ENCODE measurements around the gene BPIFB3.

The BPIFB3 gene

DNA sequence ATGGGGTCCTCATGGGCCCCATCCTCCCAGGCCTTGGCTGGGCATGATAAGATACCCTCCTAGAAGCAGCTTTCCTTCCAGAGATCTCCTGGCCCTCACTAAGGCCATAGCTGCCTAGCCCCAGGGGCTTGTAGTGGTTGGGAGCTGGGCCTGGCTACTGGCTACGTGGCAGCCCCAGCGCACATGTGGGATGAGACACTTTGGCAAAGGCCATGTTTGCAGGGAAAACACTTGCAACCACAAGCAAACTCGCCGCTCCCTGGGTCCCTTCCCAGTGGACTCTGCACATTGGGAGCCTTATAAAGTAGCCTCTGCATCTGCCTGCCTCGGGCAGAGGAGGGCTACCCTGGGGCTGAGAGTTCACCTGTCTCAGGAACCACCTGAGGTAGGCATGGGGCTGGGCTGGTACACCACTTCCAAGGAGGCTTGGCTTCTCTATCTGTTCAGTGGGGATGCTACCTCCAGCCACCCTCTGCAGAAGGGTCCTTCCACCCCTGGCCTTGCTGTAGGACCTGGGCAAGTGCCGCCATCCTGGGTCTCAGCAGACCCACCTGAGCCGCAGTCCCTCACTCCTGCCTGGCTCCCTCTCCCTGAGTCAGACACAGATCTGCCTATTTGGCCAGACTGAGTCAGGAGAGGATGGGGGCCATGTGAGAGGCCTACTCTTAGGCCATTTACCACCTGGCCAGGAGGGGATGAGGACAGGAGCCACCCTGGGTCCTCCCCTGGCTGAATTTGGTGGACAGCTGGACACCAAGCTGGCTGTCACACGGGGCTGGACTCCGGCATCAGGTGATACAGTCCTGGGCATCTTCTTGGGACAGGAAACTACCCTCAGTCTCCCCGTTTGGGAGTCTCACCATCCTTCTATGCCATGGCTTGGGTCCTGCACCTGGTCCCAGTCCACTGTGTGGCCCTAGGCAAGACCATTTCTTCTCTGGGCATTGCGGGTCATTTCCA, 46.0 kb upstream of the BPIFB3 start, which contains the start of gene BPIFB2:
Gene BPIFB2 (plus strand): TSS at position 329 of the 960 bp plus-strand sequence. CDS start 871 bp downstream, outside the sequence.
- no peak for FAIRE-seq
- TF ChIP-seq, protein P1, sequence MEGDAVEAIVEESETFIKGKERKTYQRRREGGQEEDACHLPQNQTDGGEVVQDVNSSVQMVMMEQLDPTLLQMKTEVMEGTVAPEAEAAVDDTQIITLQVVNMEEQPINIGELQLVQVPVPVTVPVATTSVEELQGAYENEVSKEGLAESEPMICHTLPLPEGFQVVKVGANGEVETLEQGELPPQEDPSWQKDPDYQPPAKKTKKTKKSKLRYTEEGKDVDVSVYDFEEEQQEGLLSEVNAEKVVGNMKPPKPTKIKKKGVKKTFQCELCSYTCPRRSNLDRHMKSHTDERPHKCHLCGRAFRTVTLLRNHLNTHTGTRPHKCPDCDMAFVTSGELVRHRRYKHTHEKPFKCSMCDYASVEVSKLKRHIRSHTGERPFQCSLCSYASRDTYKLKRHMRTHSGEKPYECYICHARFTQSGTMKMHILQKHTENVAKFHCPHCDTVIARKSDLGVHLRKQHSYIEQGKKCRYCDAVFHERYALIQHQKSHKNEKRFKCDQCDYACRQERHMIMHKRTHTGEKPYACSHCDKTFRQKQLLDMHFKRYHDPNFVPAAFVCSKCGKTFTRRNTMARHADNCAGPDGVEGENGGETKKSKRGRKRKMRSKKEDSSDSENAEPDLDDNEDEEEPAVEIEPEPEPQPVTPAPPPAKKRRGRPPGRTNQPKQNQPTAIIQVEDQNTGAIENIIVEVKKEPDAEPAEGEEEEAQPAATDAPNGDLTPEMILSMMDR (IDR thresholded peaks at IDR 0.05; ENCODE audit: insufficient read depth, missing control alignments), result no peak

DNA sequence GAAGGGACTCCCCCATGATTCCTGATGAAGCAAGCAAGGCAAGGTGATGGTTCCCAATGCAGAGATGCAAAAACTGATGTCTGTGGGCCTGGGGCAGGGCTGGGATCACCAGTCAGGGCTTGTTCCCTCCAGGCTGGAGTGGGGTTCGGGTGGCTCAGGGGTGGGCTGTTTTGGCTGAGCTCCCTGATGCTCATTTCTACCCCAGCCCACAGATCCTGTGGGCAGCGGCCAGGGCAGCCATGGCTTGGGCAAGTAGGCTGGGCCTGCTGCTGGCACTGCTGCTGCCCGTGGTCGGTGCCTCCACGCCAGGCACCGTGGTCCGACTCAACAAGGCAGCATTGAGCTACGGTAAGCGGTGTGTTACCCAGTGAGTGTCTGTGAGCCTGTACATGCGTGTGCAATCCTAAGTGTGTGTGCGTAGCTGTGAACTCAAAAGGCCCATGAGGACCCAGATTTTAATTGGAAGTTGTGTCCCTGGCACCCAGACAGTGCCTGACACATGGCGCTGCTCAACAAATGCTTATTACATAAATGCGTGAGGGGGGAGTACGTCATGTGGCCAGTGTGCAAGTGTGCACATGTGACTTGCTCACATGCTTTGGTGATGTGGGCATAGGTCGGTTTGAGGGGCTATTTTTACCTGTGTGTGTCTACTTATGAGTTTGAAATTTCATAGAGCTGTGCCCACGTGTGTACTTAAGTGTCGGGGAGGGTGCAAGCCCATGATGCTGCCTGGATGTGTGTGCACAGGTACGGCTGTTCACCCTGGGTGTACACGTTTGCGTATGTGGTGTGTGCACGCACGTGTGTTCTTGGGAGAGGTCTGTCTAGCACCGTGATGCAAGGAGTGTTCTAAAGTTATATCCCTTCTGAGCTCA, 45.1 kb upstream of the BPIFB3 start:
- DNase-seq (ENCODE audit: insufficient read length, low spot score), result no peak
- TF ChIP-seq, protein P1 (IDR thresholded peaks at IDR 0.05; ENCODE audit: insufficient read depth, missing control alignments), result no peak
- no peak for FAIRE-seq

More for the DNA sequence above, 46.0 kb upstream of the BPIFB3 start, which contains the start of gene BPIFB2:
- no peak for DNase-seq (ENCODE audit: insufficient read length, low spot score)

DNA sequence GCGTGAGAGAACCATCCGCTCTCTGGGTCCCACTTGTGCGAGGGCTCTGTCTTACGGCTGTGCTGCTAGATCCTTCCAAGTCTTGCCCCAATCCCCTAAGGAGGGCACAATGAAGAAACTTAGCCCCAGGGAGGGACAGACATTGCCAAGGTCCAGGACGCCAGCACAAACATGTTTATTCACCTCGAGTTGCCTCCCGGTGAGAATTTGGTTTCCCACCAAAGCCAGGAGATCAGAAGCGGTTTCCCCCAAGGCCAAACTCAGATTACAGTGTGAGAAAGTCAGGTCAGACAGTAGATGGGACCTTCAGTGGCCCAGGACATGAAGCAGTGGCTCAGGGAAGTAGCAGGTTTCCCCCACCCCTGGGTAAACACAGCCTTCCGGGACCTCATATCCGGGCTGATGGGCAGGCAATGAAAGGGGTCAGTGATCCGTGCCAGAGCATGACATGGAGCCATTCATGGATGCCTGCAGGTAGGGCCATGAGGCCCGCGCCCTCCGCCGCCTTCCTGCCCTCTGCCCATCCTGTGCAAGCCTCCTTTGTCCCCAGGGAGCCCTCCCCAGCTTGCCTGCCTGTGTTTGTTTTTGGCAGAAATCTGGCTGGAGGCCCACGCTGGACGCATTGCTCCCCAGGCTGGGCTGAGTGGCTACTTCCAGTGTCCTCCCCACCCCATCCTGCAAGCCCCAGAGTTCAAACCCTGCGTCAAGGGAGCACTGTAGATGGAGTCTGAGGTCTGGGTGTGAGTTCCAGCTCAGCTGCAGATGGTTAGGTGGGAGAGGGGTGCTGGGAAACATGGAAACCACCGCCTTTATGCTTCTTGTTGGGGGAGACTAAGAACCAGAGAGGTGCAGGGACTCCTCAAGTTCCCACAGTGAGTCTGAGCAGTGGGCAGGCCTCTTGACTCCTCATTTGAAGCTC, 44.2 kb upstream of the BPIFB3 start:
- TF ChIP-seq, protein P1 (IDR thresholded peaks at IDR 0.05; ENCODE audit: insufficient read depth, missing control alignments), result no peak
- DNase-seq (ENCODE audit: insufficient read length, low spot score) (no peak), FAIRE-seq (no peak)

DNA sequence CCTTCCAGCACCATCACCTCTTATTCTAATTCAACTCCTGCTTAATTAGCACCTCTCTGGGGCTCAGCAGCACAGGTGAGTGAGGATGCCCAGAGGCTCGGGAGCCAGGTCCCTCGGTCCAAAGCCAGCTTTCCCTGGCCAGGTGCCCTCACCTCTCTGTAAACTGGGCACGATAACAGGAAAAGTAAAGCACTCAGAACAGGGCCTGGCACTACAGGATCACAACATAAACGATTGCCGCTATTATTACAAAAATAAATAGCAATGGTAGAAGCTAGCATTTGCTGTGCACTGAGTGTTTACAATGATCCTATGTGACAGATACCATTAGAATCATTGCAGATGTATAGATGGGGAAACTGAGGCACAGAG, 43.6 kb upstream of the BPIFB3 start:
- DNase-seq (ENCODE audit: insufficient read length, low spot score) (no peak), FAIRE-seq (no peak)
- TF ChIP-seq, protein P1 (IDR thresholded peaks at IDR 0.05; ENCODE audit: insufficient read depth, missing control alignments), result no peak

GRCh38 chr20:33010674-33011449, 42.8 kb upstream of the BPIFB3 start:
- no peak for DNase-seq (ENCODE audit: insufficient read length, low spot score)
- TF ChIP-seq, protein P1 (IDR thresholded peaks at IDR 0.05; ENCODE audit: insufficient read depth, missing control alignments), result no peak
- FAIRE-seq, result no peak
